Left hindlimb (tissue), 1 donor: ENCODE measurements around the gene OSMR.

ENCODE experiments used
- DNase-seq: peaks from one replicate; pipeline ENCODE4 v3.0.0-alpha.2; 2018

OSMR gene

GRCh38 chr5:38931731-38932130, 85.9 kb downstream of the OSMR start:
- DNase-seq: no peak

GRCh38 chr5:38932854-38933408, 87.1 kb downstream of the OSMR start:
- DNase-seq: no peak

GRCh38 chr5:38935437-38935836, 89.6 kb downstream of the OSMR start:
- no peak for DNase-seq

GRCh38 chr5:38936269-38936668, 90.5 kb downstream of the OSMR start:
- DNase-seq: no peak

GRCh38 chr5:38938424-38938823, 92.6 kb downstream of the OSMR start:
- DNase-seq: no peak

GRCh38 chr5:38938973-38939372, 93.2 kb downstream of the OSMR start:
- no peak for DNase-seq

GRCh38 chr5:38940230-38940858, 94.5 kb downstream of the OSMR start:
- DNase-seq: no peak

- no peak for DNase-seq
Observed at GRCh38 chr5:38941912-38942311, 96.1 kb downstream of the OSMR start.

GRCh38 chr5:38944282-38944681, 98.5 kb downstream of the OSMR start:
- DNase-seq: no peak

- DNase-seq: no peak
Observed at GRCh38 chr5:38948501-38948900, 102.7 kb downstream of the OSMR start.

- no peak for DNase-seq
Observed at GRCh38 chr5:38953426-38954012, 107.7 kb downstream of the OSMR start.

- no peak for DNase-seq
Observed at GRCh38 chr5:38961691-38962090, 115.9 kb downstream of the OSMR start.

- no peak for DNase-seq
Observed at GRCh38 chr5:38968665-38969064, 122.9 kb downstream of the OSMR start.

GRCh38 chr5:38978036-38978435, 132.2 kb downstream of the OSMR start:
- DNase-seq: no peak

GRCh38 chr5:38979535-38979934, 133.7 kb downstream of the OSMR start:
- DNase-seq: no peak
